Fibroblast of lung (primary cell): ENCODE data around the gene XPNPEP1.

Experiments
- EZH2 ChIP-seq: IDR thresholded peaks from 2 replicates; pipeline ENCODE4 v1.5.1; 2012; ENCODE audit warnings: low read length, control low read depth, mild to moderate bottlenecking; ENCODE audit errors: missing control alignments
- TF ChIP-seq, protein P1 (sequence below), 2 donors: IDR thresholded peaks in 1 of 2; conservative IDR thresholded peaks in 1 of 2; 1 replicate in 1 of 2; 2 replicates in 1 of 2; pipeline ENCODE4 v1.5.1; 2011 to 2012; ENCODE audit warnings: low read length in 2 of 2, control low read depth in 1 of 2, inconsistent platforms in 1 of 2, low read depth in 1 of 2, mild to moderate bottlenecking in 1 of 2

DNA sequence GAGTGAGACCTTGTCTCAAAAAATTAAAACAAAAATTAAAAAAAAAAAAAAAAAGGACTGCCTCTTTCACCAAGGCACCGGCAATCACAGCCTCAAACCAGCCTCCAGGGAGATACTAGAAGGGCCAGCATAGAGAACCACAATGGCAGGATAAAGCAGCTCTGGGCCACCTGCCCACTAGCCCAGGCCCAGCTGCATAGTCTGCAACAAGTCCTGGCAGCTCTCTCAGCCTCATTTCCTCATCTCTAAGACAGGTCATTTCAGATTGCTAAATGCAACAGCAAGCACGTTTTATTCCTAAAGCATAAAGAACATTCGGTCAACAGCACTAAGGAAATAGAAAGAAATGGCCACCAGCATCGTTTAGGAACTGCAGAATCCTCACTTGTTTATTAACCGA, 28.8 kb downstream of the XPNPEP1 start:
- TF ChIP-seq, protein P1, sequence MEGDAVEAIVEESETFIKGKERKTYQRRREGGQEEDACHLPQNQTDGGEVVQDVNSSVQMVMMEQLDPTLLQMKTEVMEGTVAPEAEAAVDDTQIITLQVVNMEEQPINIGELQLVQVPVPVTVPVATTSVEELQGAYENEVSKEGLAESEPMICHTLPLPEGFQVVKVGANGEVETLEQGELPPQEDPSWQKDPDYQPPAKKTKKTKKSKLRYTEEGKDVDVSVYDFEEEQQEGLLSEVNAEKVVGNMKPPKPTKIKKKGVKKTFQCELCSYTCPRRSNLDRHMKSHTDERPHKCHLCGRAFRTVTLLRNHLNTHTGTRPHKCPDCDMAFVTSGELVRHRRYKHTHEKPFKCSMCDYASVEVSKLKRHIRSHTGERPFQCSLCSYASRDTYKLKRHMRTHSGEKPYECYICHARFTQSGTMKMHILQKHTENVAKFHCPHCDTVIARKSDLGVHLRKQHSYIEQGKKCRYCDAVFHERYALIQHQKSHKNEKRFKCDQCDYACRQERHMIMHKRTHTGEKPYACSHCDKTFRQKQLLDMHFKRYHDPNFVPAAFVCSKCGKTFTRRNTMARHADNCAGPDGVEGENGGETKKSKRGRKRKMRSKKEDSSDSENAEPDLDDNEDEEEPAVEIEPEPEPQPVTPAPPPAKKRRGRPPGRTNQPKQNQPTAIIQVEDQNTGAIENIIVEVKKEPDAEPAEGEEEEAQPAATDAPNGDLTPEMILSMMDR (conservative IDR thresholded peaks at IDR 0.05 in 1 of 2, IDR thresholded peaks at IDR 0.05 in 1 of 2; ENCODE audit: low read depth in 1 of 2, low read length in 2 of 2), result no peak
- no peak for TF ChIP-seq EZH2
